Upper lobe of left lung (tissue), 4 donors: ENCODE results near the gene ZDHHC17.

Experiments used
- EP300 ChIP-seq, 4 donors: sonication (generic); formaldehyde crosslinking; IDR thresholded peaks; one replicate each; pipeline ENCODE4 v1.5.1; 2017; ENCODE audit warnings: antibody characterized with exemption in 4 of 4, control low read depth in 2 of 4
- POLR2A ChIP-seq, 4 donors: fragments of 450-650 bp; IDR thresholded peaks; one replicate each; pipeline ENCODE4 v1.5.1; 2016 to 2017; ENCODE audit warnings: antibody characterized with exemption in 4 of 4, mild to moderate bottlenecking in 2 of 4
- POLR2AphosphoS5 ChIP-seq, 2 donors: sonication (generic); formaldehyde crosslinking; IDR thresholded peaks; one replicate each; pipeline ENCODE4 v1.5.1; 2017; ENCODE audit warnings: antibody characterized with exemption in 2 of 2
- TF ChIP-seq, protein P1 (sequence below), 6 experiments: fragments of 450-650 bp in 4 of 6; fragments of 200-600 bp in 2 of 6; sonication (generic) in 2 of 6; IDR thresholded peaks; one replicate each; pipeline ENCODE4 v1.5.1; 2016 to 2019; ENCODE audit warnings: antibody characterized with exemption in 6 of 6

DNA sequence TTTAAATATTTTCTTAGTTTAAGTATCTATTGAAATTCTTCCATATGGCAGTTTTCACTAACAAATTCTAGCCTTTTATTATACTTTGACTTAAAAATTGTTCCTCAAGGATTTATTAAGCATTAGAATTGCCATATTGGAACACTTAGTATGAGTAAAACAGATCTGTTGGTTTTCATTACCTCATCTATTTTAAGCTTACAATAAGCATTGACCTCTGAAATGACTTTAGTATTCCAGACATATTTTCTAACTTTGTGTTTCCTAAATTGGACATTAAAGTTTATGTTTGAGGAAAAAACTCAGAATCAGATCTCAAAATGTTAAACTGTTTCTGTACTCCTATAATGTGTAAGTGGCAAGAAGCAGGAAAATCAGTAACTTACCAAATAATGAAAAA lies 66.5 kb downstream of the ZDHHC17 start:
- TF ChIP-seq, protein P1, sequence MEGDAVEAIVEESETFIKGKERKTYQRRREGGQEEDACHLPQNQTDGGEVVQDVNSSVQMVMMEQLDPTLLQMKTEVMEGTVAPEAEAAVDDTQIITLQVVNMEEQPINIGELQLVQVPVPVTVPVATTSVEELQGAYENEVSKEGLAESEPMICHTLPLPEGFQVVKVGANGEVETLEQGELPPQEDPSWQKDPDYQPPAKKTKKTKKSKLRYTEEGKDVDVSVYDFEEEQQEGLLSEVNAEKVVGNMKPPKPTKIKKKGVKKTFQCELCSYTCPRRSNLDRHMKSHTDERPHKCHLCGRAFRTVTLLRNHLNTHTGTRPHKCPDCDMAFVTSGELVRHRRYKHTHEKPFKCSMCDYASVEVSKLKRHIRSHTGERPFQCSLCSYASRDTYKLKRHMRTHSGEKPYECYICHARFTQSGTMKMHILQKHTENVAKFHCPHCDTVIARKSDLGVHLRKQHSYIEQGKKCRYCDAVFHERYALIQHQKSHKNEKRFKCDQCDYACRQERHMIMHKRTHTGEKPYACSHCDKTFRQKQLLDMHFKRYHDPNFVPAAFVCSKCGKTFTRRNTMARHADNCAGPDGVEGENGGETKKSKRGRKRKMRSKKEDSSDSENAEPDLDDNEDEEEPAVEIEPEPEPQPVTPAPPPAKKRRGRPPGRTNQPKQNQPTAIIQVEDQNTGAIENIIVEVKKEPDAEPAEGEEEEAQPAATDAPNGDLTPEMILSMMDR (IDR thresholded peaks at IDR 0.05), result no peak
- TF ChIP-seq POLR2A (IDR thresholded peaks at IDR 0.05) (no peak), POLR2AphosphoS5 (IDR thresholded peaks at IDR 0.05) (no peak), EP300 (IDR thresholded peaks at IDR 0.05) (no peak)
